ENCODE data around the gene KANSL1L.
A peak's percentile ranks its signal among the peaks of the same experiment; 100 is the strongest.

The KANSL1L gene

GRCh38 chr2:210199186-210199765, 28.1 kb upstream of the KANSL1L start:
- H3K14ac ChIP-seq (ENCODE audit: low read length in 2 of 2): no peak overlapping the region
- DNase-seq: peak; percentile 38
- H4K91ac ChIP-seq (ENCODE audit: low read length): no peak overlapping the region
- no peak overlapping the region for H2BK120ac ChIP-seq (ENCODE audit: low read depth, low read length)
- no peak overlapping the region for H3K27ac ChIP-seq (ENCODE audit: low read length, poor library complexity, severe bottlenecking)
- no peaks in the 10 kb centered on the region for H3K36me3 ChIP-seq (ENCODE audit: control insufficient read depth in 1 of 2, insufficient read depth in 2 of 2, low read depth in 1 of 2, low read length in 2 of 2)
- H3K4me1 ChIP-seq (ENCODE audit: control insufficient read depth, insufficient read depth, low read depth, low read length): peaks cover 2% of the 10 kb centered on the region
- no peaks in the 10 kb centered on the region for H3K79me1 ChIP-seq (replicated peaks; ENCODE audit: low read length, poor library complexity, severe bottlenecking)
- H3K23ac ChIP-seq (ENCODE audit: low read length in 2 of 2): no peak overlapping the region
- H3K4me2 ChIP-seq (ENCODE audit: low read length, poor library complexity, severe bottlenecking): no peak overlapping the region
- no peak overlapping the region for H3K4ac ChIP-seq (ENCODE audit: low read depth in 1 of 2, low read length in 2 of 2)
- H2BK15ac ChIP-seq (ENCODE audit: low read depth, poor library complexity, severe bottlenecking): no peak overlapping the region
- H3K9me3 ChIP-seq (ENCODE audit: control insufficient read depth, low read length): no peaks in the 10 kb centered on the region
- H2BK5ac ChIP-seq (ENCODE audit: low read depth, low read length, poor library complexity, severe bottlenecking): no peak overlapping the region
- no peak overlapping the region for H3K4me3 ChIP-seq (ENCODE audit: insufficient read depth in 1 of 2, low read depth in 1 of 2, low read length in 2 of 2)
- H4K8ac ChIP-seq (ENCODE audit: low read length): no peak overlapping the region
- H2AK5ac ChIP-seq (ENCODE audit: low read length, severe bottlenecking): no peak overlapping the region
- H3K27me3 ChIP-seq (ENCODE audit: control insufficient read depth in 1 of 2, insufficient read depth in 1 of 2, low read length in 2 of 2): no peaks in the 10 kb centered on the region
- H2BK12ac ChIP-seq (ENCODE audit: low read length in 2 of 2): no peak overlapping the region
- no peak overlapping the region for H3K18ac ChIP-seq (ENCODE audit: low read depth in 1 of 2, low read length in 2 of 2)
- no peak overlapping the region for H3K9ac ChIP-seq (ENCODE audit: low read length)
- H2AFZ ChIP-seq (ENCODE audit: low read depth, low read length): no peak overlapping the region

- Histone ChIP-seq H3K4ac (ENCODE audit: low read depth in 1 of 2, low read length in 2 of 2) (no peak overlapping the region), H3K79me1 (replicated peaks; ENCODE audit: low read length, poor library complexity, severe bottlenecking) (no peaks in the 10 kb centered on the region), H2BK12ac (ENCODE audit: low read length in 2 of 2) (no peak overlapping the region), H3K27ac (ENCODE audit: low read length, poor library complexity, severe bottlenecking) (peak overlapping the region; percentile 82), H3K18ac (ENCODE audit: low read depth in 1 of 2, low read length in 2 of 2) (no peak overlapping the region), H2AFZ (ENCODE audit: low read depth, low read length) (no peak overlapping the region), H2BK5ac (ENCODE audit: low read depth, low read length, poor library complexity, severe bottlenecking) (no peak overlapping the region), H3K9me3 (ENCODE audit: control insufficient read depth, low read length) (no peaks in the 10 kb centered on the region), H2AK5ac (ENCODE audit: low read length, severe bottlenecking) (no peak overlapping the region), H3K36me3 (ENCODE audit: control insufficient read depth in 1 of 2, insufficient read depth in 2 of 2, low read depth in 1 of 2, low read length in 2 of 2) (no peaks in the 10 kb centered on the region), H3K4me2 (ENCODE audit: low read length, poor library complexity, severe bottlenecking) (no peak overlapping the region), H3K4me3 (ENCODE audit: insufficient read depth in 1 of 2, low read depth in 1 of 2, low read length in 2 of 2) (no peak overlapping the region), H3K9ac (ENCODE audit: low read length) (peak overlapping the region; percentile 7), H2BK15ac (ENCODE audit: low read depth, poor library complexity, severe bottlenecking) (no peak overlapping the region), H4K8ac (ENCODE audit: low read length) (no peak overlapping the region), H2BK120ac (ENCODE audit: low read depth, low read length) (no peak overlapping the region), H3K14ac (ENCODE audit: low read length in 2 of 2) (no peak overlapping the region), H3K23ac (ENCODE audit: low read length in 2 of 2) (no peak overlapping the region), H3K27me3 (ENCODE audit: control insufficient read depth in 1 of 2, insufficient read depth in 1 of 2, low read length in 2 of 2) (no peaks in the 10 kb centered on the region), H3K4me1 (ENCODE audit: control insufficient read depth, insufficient read depth, low read depth, low read length) (peaks cover 2% of the 10 kb centered on the region), H4K91ac (ENCODE audit: low read length) (no peak overlapping the region)
- no CpG with 5 or more reads among the region's 1 CpG for WGBS
- peak; percentile 23 for DNase-seq
Measured at GRCh38 chr2:210198326-210198725, 27.1 kb upstream of the KANSL1L start.

GRCh38 chr2:210197720-210198119, 26.5 kb upstream of the KANSL1L start:
- Histone ChIP-seq H3K4me2 (ENCODE audit: low read length, poor library complexity, severe bottlenecking) (no peak overlapping the region), H3K4me3 (ENCODE audit: insufficient read depth in 1 of 2, low read depth in 1 of 2, low read length in 2 of 2) (no peak overlapping the region), H3K4ac (ENCODE audit: low read depth in 1 of 2, low read length in 2 of 2) (no peak overlapping the region), H3K23ac (ENCODE audit: low read length in 2 of 2) (no peak overlapping the region), H2AFZ (ENCODE audit: low read depth, low read length) (no peak overlapping the region), H3K79me1 (replicated peaks; ENCODE audit: low read length, poor library complexity, severe bottlenecking) (no peaks in the 10 kb centered on the region), H2AK5ac (ENCODE audit: low read length, severe bottlenecking) (no peak overlapping the region), H4K8ac (ENCODE audit: low read length) (no peak overlapping the region), H3K36me3 (ENCODE audit: control insufficient read depth in 1 of 2, insufficient read depth in 2 of 2, low read depth in 1 of 2, low read length in 2 of 2) (no peaks in the 10 kb centered on the region), H2BK15ac (ENCODE audit: low read depth, poor library complexity, severe bottlenecking) (no peak overlapping the region), H3K4me1 (ENCODE audit: control insufficient read depth, insufficient read depth, low read depth, low read length) (peaks cover 2% of the 10 kb centered on the region), H3K27ac (ENCODE audit: low read length, poor library complexity, severe bottlenecking) (peak overlapping the region; percentile 82), H2BK12ac (ENCODE audit: low read length in 2 of 2) (no peak overlapping the region), H4K91ac (ENCODE audit: low read length) (no peak overlapping the region), H3K9me3 (ENCODE audit: control insufficient read depth, low read length) (no peaks in the 10 kb centered on the region), H3K9ac (ENCODE audit: low read length) (no peak overlapping the region), H3K18ac (ENCODE audit: low read depth in 1 of 2, low read length in 2 of 2) (no peak overlapping the region), H3K27me3 (ENCODE audit: control insufficient read depth in 1 of 2, insufficient read depth in 1 of 2, low read length in 2 of 2) (no peaks in the 10 kb centered on the region), H2BK120ac (ENCODE audit: low read depth, low read length) (no peak overlapping the region), H3K14ac (ENCODE audit: low read length in 2 of 2) (no peak overlapping the region), H2BK5ac (ENCODE audit: low read depth, low read length, poor library complexity, severe bottlenecking) (no peak overlapping the region)
- WGBS: 78% methylated on average over 1 of the region's 2 CpGs
- DNase-seq: no peak

- Histone ChIP-seq H4K8ac (ENCODE audit: low read length) (no peak overlapping the region), H3K4ac (ENCODE audit: low read depth in 1 of 2, low read length in 2 of 2) (no peak overlapping the region), H3K27ac (ENCODE audit: low read length, poor library complexity, severe bottlenecking) (no peak overlapping the region), H3K9me3 (ENCODE audit: control insufficient read depth, low read length) (no peaks in the 10 kb centered on the region), H2BK15ac (ENCODE audit: low read depth, poor library complexity, severe bottlenecking) (no peak overlapping the region), H2AK5ac (ENCODE audit: low read length, severe bottlenecking) (no peak overlapping the region), H2AFZ (ENCODE audit: low read depth, low read length) (no peak overlapping the region), H3K14ac (ENCODE audit: low read length in 2 of 2) (no peak overlapping the region), H4K91ac (ENCODE audit: low read length) (no peak overlapping the region), H3K23ac (ENCODE audit: low read length in 2 of 2) (no peak overlapping the region), H3K18ac (ENCODE audit: low read depth in 1 of 2, low read length in 2 of 2) (no peak overlapping the region), H2BK12ac (ENCODE audit: low read length in 2 of 2) (no peak overlapping the region), H2BK5ac (ENCODE audit: low read depth, low read length, poor library complexity, severe bottlenecking) (no peak overlapping the region), H3K4me3 (ENCODE audit: insufficient read depth in 1 of 2, low read depth in 1 of 2, low read length in 2 of 2) (no peak overlapping the region), H3K79me1 (replicated peaks; ENCODE audit: low read length, poor library complexity, severe bottlenecking) (no peaks in the 10 kb centered on the region), H3K9ac (ENCODE audit: low read length) (peak overlapping the region; percentile 23), H3K4me2 (ENCODE audit: low read length, poor library complexity, severe bottlenecking) (peak overlapping the region; percentile 61), H3K27me3 (ENCODE audit: control insufficient read depth in 1 of 2, insufficient read depth in 1 of 2, low read length in 2 of 2) (no peaks in the 10 kb centered on the region), H2BK120ac (ENCODE audit: low read depth, low read length) (no peak overlapping the region), H3K36me3 (ENCODE audit: control insufficient read depth in 1 of 2, insufficient read depth in 2 of 2, low read depth in 1 of 2, low read length in 2 of 2) (no peaks in the 10 kb centered on the region), H3K4me1 (ENCODE audit: control insufficient read depth, insufficient read depth, low read depth, low read length) (peaks cover 5% of the 10 kb centered on the region)
- WGBS: 83% methylated on average over 6 of the region's 8 CpGs
- peak; percentile 45 for DNase-seq
Measured at GRCh38 chr2:210195101-210195852, 24.1 kb upstream of the KANSL1L start.

All from mesenchymal stem cell (in vitro differentiated cells and primary cell).